Fibroblast of pulmonary artery (primary cell): ENCODE results near the gene AIP.
"Not testable (repeated sequence)": the region's sequence is repeated elsewhere in the genome, so short reads cannot be mapped to it uniquely, and the experiment has no call there.

Experiments used
- DNase-seq: peaks from one replicate; pipeline ENCODE4 v3.0.0-alpha.2; 2010; ENCODE audit warnings: low read depth
- H3K4me3 ChIP-seq: replicated peaks from 2 replicates; pipeline ENCODE4 v1.5.1; 2011; ENCODE audit warnings: low read depth, mild to moderate bottlenecking, control low read depth, low read length, moderate library complexity
- CTCF ChIP-seq: IDR thresholded peaks from 2 replicates; pipeline ENCODE4 v1.5.1; 2011; ENCODE audit warnings: mild to moderate bottlenecking, control low read depth, low read length, inconsistent platforms; ENCODE audit errors: missing control alignments

Gene AIP

GRCh38 chr11:67506426-67507051 lies 23.7 kb downstream of the AIP start:
- H3K4me3 ChIP-seq: no peak overlapping the region
- no peak for DNase-seq
- no peak for TF ChIP-seq CTCF

GRCh38 chr11:67507242-67507863 lies 24.5 kb downstream of the AIP start:
- peak; percentile 75 for DNase-seq
- peak overlapping the region; percentile 81 for H3K4me3 ChIP-seq
- no peak for TF ChIP-seq CTCF

GRCh38 chr11:67507864-67508485 lies 25.1 kb downstream of the AIP start, which contains the start of gene CDK2AP2:
Gene CDK2AP2, minus strand, starts transcription at chr11:67508162. Its CDS starts 80 bp downstream, at chr11:67508082.
- no peak for TF ChIP-seq CTCF
- peak; percentile 100 for DNase-seq
- peak within 1 kb of the TSS; percentile 81 for H3K4me3 ChIP-seq

- DNase-seq: peak; percentile 97
- no peak for TF ChIP-seq CTCF
- peak overlapping the region; percentile 81 for H3K4me3 ChIP-seq
Observed at GRCh38 chr11:67508486-67509121, 25.8 kb downstream of the AIP start.

- no peak for DNase-seq
- no peak overlapping the region for H3K4me3 ChIP-seq
- TF ChIP-seq CTCF: no peak
Observed at GRCh38 chr11:67510023-67510345, 27.2 kb downstream of the AIP start.

GRCh38 chr11:67511558-67511957 lies 28.7 kb downstream of the AIP start:
- H3K4me3 ChIP-seq: not testable (repeated sequence)

GRCh38 chr11:67514116-67514515 lies 31.3 kb downstream of the AIP start:
- H3K4me3 ChIP-seq: no peak overlapping the region
- no peak for TF ChIP-seq CTCF
- no peak for DNase-seq

More at GRCh38 chr11:67511558-67511957, 28.7 kb downstream of the AIP start:
- DNase-seq: not testable (repeated sequence)
